ENCODE data around the gene DAPK1. TPM values are rescaled to one million over a fixed set of nuclear protein-coding genes. Genes with fewer than 3 reads are reported as not detected.

DAPK1 gene
- total and polyA plus RNA-seq, 2 donors from 2014 or later, result 15.5 to 166 TPM

- Histone ChIP-seq H3K27me3 (ENCODE audit: control insufficient read depth, insufficient read depth, low read length) (no peaks in the 10 kb centered on the region), H3K4me3 (ENCODE audit: low read length in 3 of 3) (no peak overlapping the region), H3K9ac (ENCODE audit: low read length in 3 of 3) (no peak overlapping the region), H3K36me3 (ENCODE audit: control insufficient read depth in 2 of 3, insufficient read depth in 3 of 3, low read length in 3 of 3) (peaks cover 0 to 3% (median 2%) of the 10 kb centered on the region in 3 donors), H3K27ac (ENCODE audit: low read depth in 2 of 2, low read length in 2 of 2) (no peak overlapping the region), H3K4me1 (ENCODE audit: control insufficient read depth in 2 of 3, insufficient read depth in 2 of 3, low read depth in 1 of 3, low read length in 3 of 3) (no peaks in the 10 kb centered on the region), H3K9me3 (ENCODE audit: control insufficient read depth in 2 of 3, insufficient read depth in 1 of 3, low read length in 3 of 3) (no peaks in the 10 kb centered on the region)
- no peak for DNase-seq
- intact Hi-C loops (cut with DNase I), result no loop called here
- no peak for TF ChIP-seq CTCF (IDR thresholded peaks at IDR 0.05; ENCODE audit: borderline replicate concordance, extremely low read depth, insufficient read depth)
- no peak for FAIRE-seq
Measured at GRCh38 chr9:87543251-87543650, 45.6 kb downstream of the DAPK1 start.

DNA sequence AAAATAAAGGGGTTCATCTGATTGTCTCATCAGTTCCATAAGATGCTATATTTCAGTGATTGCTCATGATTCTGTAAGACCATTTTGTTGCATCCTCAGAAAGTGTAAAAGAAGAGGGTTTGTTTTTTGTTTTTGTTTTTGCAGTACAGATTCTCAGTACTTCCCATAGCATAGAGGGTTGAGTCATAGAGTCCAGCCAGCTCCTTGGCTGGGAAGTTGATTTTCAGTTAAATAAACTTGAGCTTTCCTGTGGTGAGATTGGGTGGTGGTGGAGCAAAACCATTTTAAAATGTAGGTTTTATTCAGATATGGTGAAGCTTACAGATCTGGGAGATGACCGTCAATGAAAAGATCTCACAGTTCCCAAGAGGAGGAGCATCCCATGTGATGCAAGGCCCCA is 48.2 kb downstream of the DAPK1 start:
- H3K27ac ChIP-seq (ENCODE audit: low read depth in 2 of 2, low read length in 2 of 2), result no peak overlapping the region
- no peak overlapping the region for H3K4me3 ChIP-seq (ENCODE audit: low read length in 3 of 3)
- intact Hi-C loops (cut with DNase I), result no loop called here
- peaks cover 0 to 3% (median 2%) of the 10 kb centered on the region in 3 donors for H3K36me3 ChIP-seq (ENCODE audit: control insufficient read depth in 2 of 3, insufficient read depth in 3 of 3, low read length in 3 of 3)
- no peaks in the 10 kb centered on the region for H3K4me1 ChIP-seq (ENCODE audit: control insufficient read depth in 2 of 3, insufficient read depth in 2 of 3, low read depth in 1 of 3, low read length in 3 of 3)
- DNase-seq (no peak), FAIRE-seq (no peak)
- no peak overlapping the region for H3K9ac ChIP-seq (ENCODE audit: low read length in 3 of 3)
- H3K9me3 ChIP-seq (ENCODE audit: control insufficient read depth in 2 of 3, insufficient read depth in 1 of 3, low read length in 3 of 3), result no peaks in the 10 kb centered on the region
- no peak for TF ChIP-seq CTCF (IDR thresholded peaks at IDR 0.05; ENCODE audit: borderline replicate concordance, extremely low read depth, insufficient read depth)
- H3K27me3 ChIP-seq (ENCODE audit: control insufficient read depth, insufficient read depth, low read length), result no peaks in the 10 kb centered on the region

DNA sequence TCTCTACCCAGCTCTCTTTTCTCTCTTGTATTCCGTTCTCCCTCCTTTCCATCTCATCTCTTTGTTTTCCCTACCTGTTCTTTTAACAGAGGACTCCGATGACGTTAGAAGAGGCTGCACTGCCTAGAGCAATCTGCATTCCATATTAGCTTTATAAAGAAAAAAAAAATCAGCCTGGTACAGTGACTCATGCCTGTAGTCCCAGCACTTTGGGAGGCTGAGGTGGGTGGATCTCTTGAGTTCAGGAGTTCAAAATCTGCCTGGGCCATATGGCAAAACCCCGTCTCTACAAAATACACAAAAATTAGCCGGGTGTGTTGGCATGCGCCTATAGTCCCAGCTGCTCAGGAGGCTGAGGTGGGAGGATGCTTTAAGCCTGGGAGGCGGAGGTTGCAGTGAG is 49.0 kb downstream of the DAPK1 start:
- no peak for TF ChIP-seq CTCF (IDR thresholded peaks at IDR 0.05; ENCODE audit: borderline replicate concordance, extremely low read depth, insufficient read depth)
- H3K9me3 ChIP-seq (ENCODE audit: control insufficient read depth in 2 of 3, insufficient read depth in 1 of 3, low read length in 3 of 3), result no peaks in the 10 kb centered on the region
- H3K36me3 ChIP-seq (ENCODE audit: control insufficient read depth in 2 of 3, insufficient read depth in 3 of 3, low read length in 3 of 3), result peaks cover 0 to 3% (median 2%) of the 10 kb centered on the region in 3 donors
- no peak overlapping the region for H3K4me3 ChIP-seq (ENCODE audit: low read length in 3 of 3)
- FAIRE-seq (no peak), DNase-seq (no peak)
- no peak overlapping the region for H3K9ac ChIP-seq (ENCODE audit: low read length in 3 of 3)
- H3K27ac ChIP-seq (ENCODE audit: low read depth in 2 of 2, low read length in 2 of 2), result no peak overlapping the region
- no peaks in the 10 kb centered on the region for H3K27me3 ChIP-seq (ENCODE audit: control insufficient read depth, insufficient read depth, low read length)
- no peaks in the 10 kb centered on the region for H3K4me1 ChIP-seq (ENCODE audit: control insufficient read depth in 2 of 3, insufficient read depth in 2 of 3, low read depth in 1 of 3, low read length in 3 of 3)
- intact Hi-C loops (cut with DNase I), result no loop called here

- no peaks in the 10 kb centered on the region for H3K36me3 ChIP-seq (ENCODE audit: control insufficient read depth in 2 of 3, insufficient read depth in 3 of 3, low read length in 3 of 3)
- H3K27me3 ChIP-seq (ENCODE audit: control insufficient read depth, insufficient read depth, low read length), result no peaks in the 10 kb centered on the region
- peak in 1 of 5 donors; percentile 77 for DNase-seq
- FAIRE-seq, result no peak
- intact Hi-C loops (cut with DNase I), result no loop called here
- no peak for TF ChIP-seq CTCF (IDR thresholded peaks at IDR 0.05; ENCODE audit: borderline replicate concordance, extremely low read depth, insufficient read depth)
- no peak overlapping the region for H3K4me3 ChIP-seq (ENCODE audit: low read length in 3 of 3)
- no peaks in the 10 kb centered on the region for H3K4me1 ChIP-seq (ENCODE audit: control insufficient read depth in 2 of 3, insufficient read depth in 2 of 3, low read depth in 1 of 3, low read length in 3 of 3)
- H3K27ac ChIP-seq (ENCODE audit: low read depth in 2 of 2, low read length in 2 of 2), result no peak overlapping the region
- no peak overlapping the region for H3K9ac ChIP-seq (ENCODE audit: low read length in 3 of 3)
- H3K9me3 ChIP-seq (ENCODE audit: control insufficient read depth in 2 of 3, insufficient read depth in 1 of 3, low read length in 3 of 3), result no peaks in the 10 kb centered on the region
Measured at GRCh38 chr9:87547671-87548081, 50.0 kb downstream of the DAPK1 start.
